NCI-H524 (cell line): ENCODE measurements around the gene YPEL1.
"Not testable (repeated sequence)": the region's sequence is repeated elsewhere in the genome, so short reads cannot be mapped to it uniquely, and the experiment has no call there.

Experiments used
- DNase-seq, 2 experiments: peaks; one replicate each; lab custom pipeline; 2025; lab: John Stamatoyannopoulos, UW

The YPEL1 gene

DNA sequence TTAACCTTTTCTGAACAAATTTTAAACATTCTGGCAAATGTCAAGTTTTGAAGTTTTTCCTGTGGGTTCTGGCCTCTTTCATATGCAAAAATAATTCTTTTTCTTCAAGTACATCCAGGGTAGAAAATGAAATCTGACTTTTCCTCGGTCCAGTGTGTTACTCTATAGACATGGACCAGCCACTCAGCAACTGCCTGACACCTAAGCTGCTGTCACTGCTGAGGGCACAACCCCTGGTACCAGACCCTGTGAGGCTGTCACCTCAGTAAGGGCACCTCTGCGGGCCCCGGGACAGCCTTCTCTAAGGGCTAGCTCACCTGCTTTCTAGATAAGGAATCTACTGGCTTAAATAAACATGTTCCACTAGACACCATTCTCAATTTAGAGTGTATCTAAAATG lies 36.0 kb downstream of the YPEL1 start:
- DNase-seq = no peak

DNA sequence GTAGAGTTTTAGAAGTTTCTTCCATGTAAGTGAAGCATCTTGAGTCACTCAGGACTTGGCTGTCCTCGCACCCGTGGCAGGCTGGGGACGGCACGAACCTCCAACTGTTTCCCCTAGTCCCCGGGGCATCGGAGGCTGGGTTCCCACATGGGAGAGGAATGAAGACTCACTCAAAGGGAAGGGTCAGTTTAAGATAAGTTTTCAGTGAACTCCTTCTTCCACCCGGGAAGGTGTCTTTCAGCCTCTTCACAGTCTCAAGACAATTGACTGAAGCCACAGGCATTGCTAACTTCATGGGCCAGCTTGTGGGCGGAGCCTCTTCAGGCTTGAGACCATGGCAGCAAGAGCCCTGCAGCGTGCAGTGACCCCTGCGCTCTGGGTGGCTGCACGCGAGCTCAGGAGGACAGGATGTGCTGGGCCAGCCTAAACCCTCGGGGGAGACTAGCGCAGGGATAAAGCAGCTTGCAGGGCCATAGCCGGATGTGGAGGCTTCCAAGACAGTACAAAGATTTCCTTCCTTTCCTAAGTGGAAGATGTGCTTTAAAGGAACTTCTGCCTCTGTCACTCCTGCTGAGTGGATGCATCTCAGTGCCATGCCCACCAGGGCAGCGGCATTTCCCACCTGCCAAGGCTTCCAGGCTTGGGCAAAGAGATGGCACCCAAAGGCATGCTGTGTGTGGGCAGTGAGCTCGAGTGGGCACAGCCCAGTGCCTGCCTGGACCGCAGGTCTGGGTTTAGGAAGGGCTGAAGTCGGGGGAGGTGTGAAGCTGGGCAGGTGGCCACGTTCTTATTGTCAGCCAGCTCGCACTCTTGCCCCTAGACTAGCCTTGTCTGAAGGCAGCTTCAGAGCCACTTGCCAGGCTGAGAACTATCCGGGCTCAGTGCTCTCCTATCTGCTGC lies 36.9 kb downstream of the YPEL1 start:
- DNase-seq = no peak

DNA sequence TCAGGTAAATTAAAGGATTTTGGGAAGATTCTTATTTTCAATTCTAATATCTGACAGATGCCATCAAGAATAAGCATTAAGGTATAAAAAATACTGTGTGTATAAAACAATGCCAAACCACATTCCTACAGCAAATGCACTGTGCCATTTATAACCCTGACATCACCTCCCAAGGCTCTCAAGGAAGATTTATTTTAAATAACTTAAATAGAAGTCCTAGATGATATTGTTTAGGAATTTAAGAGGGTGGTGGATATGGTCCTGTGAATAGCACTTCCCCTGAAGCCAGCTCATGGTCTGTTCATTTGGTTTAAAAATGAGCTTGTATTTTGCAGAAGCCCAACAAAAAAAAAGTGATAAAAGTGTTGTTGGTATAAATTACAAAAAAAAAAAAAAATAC lies 37.7 kb downstream of the YPEL1 start:
- no peak for DNase-seq

GRCh38 chr22:21697021-21697771 lies 38.4 kb downstream of the YPEL1 start:
- DNase-seq = no peak

GRCh38 chr22:21696115-21696514 lies 39.5 kb downstream of the YPEL1 start:
- no peak for DNase-seq

DNA sequence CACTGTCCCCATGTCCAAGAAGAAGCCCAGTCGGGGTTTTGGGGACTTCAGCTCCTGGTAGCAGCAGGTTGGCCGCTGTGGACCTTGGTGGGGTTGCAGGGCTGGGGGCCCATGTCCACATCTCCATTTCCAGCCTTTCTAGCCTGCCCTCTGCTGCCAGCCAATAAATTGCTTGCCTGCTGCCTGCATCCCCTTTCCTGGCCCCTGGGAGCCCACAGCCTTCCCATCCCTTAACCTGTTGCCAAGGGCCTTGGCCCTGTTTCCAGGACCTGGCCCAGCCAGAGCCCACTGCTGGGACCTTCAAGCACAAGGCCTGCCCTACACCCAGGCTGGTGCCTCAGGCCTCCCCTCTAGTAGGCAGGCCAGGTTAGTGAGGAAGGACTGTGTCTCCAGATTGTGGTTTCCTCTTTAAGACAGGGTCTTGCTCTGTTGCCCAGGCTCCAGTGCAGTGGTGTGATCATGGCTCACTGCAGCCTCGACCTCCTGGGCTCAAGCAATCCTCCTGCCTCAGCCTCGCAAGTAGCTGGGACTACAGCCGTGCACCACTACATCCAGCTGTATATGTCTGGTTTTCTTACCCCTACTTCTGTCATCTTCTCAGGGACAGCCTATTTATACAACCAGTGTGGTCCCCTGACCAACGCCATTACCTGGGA lies 40.0 kb downstream of the YPEL1 start:
- DNase-seq = no peak

- DNase-seq = no peak
Observed at GRCh38 chr22:21694795-21695429, 40.7 kb downstream of the YPEL1 start.

- DNase-seq = no peak
Observed at GRCh38 chr22:21694394-21694793, 41.2 kb downstream of the YPEL1 start.

DNA sequence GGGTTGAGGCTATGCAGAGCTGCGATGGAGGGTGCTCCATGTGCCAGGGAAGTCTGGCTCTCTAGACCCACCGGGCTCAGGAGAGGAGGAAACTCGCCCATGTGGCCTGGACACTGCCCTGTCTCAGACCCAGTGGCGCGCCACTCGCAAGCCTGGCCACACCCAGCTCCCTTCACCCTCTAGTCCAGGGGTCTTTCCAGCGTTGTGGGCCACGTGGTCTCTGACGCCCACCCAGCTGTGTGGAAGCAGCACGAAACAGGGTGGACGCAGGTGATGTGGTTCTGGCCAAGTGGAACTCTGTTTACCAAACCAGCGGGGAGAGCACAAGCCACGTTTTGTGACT lies 41.6 kb downstream of the YPEL1 start:
- no peak for DNase-seq

- no peak for DNase-seq
Observed at GRCh38 chr22:21693333-21693998, 42.1 kb downstream of the YPEL1 start.

GRCh38 chr22:21692856-21693255 lies 42.7 kb downstream of the YPEL1 start:
- DNase-seq = not testable (repeated sequence)

- no peak for DNase-seq
Observed at GRCh38 chr22:21691816-21692215, 43.8 kb downstream of the YPEL1 start.

GRCh38 chr22:21690401-21690801 lies 45.2 kb downstream of the YPEL1 start:
- DNase-seq = peak in 1 of 2 experiments; percentile 49

DNA sequence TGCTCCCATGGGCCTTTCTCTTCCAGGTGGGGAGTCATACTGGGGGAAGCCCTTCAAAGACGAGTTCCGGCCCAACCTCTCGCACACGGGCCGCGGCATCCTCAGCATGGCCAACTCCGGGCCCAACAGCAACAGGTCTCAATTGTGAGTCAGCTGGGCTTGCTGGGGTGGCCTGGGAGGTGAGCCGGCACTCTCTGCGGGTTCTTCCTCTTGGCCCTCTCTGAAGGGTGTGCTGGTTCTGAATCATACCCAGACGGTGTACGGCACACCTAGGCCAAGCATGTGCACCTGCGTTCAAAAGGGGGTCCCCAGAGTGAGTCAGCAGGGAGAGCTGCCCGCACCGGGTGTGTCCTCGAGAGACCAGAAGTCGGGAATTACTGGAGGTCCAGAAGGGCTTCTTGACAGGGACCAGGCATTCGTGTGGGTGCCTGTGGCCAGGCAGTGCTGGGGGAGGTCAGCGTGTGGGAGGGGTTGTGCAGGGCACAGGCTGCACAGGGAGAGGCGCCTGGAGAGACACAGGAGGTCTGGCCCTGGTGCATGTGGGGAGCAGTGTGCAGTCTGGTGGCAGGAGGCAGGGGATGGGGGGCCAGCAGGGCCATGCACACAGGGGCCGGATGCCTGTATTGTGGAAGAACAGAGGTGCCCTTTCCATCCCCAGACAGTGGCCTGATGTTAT lies 46.8 kb downstream of the YPEL1 start:
- DNase-seq = no peak

- DNase-seq = no peak
Observed at GRCh38 chr22:21688341-21688705, 47.3 kb downstream of the YPEL1 start.

DNA sequence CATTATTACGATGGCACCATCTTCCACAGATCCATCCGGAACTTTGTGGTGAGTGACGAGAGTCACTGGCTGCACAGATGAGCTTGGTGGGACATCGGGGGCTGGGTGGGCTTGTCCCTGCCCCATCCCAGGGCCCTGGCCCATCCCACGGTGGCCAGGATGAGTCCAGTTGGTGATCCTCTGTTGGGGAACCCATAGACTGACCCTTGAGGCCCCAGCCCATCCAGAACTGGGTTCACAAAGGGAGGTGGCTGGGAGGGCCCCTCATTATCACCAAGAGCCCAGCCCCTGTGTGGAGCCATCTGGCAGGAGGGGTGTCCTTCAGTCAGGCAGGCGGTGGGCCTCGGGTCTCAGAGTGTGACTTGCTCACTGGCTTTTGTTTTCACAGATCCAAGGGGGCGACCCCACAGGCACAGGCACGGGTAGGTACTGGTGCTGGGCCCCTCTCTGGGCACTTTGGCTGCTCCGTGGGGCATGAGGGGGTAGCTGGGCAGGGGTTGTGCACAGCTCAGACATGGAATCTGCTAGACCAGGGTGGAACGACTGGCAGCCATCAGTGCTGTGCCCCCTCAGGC lies 47.8 kb downstream of the YPEL1 start:
- no peak for DNase-seq

- no peak for DNase-seq
Observed at GRCh38 chr22:21686634-21687393, 48.8 kb downstream of the YPEL1 start.

- no peak for DNase-seq
Observed at GRCh38 chr22:21686193-21686608, 49.4 kb downstream of the YPEL1 start.

DNA sequence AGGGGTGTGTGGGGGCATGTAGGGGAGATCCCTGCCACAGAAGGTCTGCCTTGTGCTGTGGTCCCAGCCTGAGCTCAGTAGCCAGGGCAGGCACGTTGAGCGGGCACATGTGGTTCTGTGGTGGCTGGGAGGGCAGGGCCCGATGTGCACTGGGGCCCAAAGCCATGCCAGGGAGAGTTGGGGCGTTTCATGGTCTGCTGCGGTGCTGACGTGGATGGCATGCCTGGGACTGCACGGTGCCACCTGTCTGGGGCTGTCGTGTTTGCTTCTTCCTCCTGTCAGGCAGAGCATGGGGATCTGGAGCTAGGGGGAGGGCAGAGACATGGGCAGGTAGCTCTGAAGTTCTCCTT lies 50.5 kb downstream of the YPEL1 start:
- DNase-seq = no peak

DNA sequence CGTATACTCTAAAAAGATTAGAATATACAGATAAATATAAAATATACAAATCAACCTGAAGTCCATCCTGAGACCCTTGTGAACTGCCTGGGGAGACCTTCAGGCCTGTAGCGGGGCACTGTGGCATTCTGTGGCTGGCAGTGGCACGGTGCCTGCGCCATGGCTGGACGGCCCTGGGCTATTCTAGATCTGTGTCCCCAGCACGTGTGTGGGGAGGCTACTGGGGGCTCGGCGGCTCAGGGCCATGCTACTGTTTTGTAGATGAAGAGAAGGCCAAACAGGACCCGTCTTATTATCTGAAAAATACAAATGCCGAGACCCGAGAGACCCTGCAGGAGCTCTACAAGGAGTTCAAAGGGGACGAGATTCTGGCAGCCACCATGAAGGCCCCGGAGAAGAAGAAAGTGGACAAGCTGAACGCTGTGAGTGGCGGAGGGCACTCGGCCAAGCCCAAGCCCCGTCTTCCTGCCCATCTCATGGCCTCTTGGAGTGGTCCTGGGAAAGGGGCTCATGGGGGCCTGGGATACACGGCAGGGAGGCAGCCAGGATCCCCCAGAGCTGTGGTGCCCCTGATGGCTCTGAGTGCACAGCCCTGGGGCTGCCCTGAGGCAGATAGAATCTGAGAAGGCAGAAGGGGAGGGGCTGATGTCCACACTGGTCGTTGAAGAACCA lies 51.0 kb downstream of the YPEL1 start:
- no peak for DNase-seq
